Endodermal cell (in vitro differentiated cells): ENCODE measurements around the gene PBX2. TPM values are rescaled to one million over a fixed set of nuclear protein-coding genes. Genes with fewer than 3 reads are reported as not detected.

Experiments used
- DNase-seq: peaks from one replicate; pipeline ENCODE4 v3.0.0-alpha.2; 2017
- H3K27ac ChIP-seq: 2 replicates; pipeline ENCODE4 v1.5.1; 2013; ENCODE audit warnings: mild to moderate bottlenecking, low read depth, low read length, moderate library complexity
- H3K27me3 ChIP-seq: 2 replicates; pipeline ENCODE4 v1.6.1; 2013; ENCODE audit warnings: mild to moderate bottlenecking, low read length, moderate library complexity; ENCODE audit not compliant: insufficient read depth, control insufficient read depth, poor library complexity, severe bottlenecking
- H3K36me3 ChIP-seq: 2 replicates; pipeline ENCODE4 v1.7.0; 2013; ENCODE audit warnings: mild to moderate bottlenecking, low read length, moderate library complexity; ENCODE audit not compliant: control insufficient read depth, insufficient read depth
- H3K4me1 ChIP-seq: one replicate; pipeline ENCODE4 v1.7.0; 2013; ENCODE audit warnings: low read length; ENCODE audit not compliant: control insufficient read depth, insufficient read depth
- H3K4me3 ChIP-seq: 2 replicates; pipeline ENCODE4 v1.5.1; 2013; ENCODE audit warnings: mild to moderate bottlenecking, low read length, moderate library complexity
- H3K9ac ChIP-seq: 2 replicates; pipeline ENCODE4 v1.6.1; 2013; ENCODE audit warnings: mild to moderate bottlenecking, low read length, moderate library complexity; ENCODE audit not compliant: poor library complexity, severe bottlenecking; ENCODE audit errors: extremely low read depth
- H3K9me3 ChIP-seq: 2 replicates; pipeline ENCODE4 v1.6.1; 2013; ENCODE audit warnings: mild to moderate bottlenecking, low read length, moderate library complexity; ENCODE audit not compliant: control insufficient read depth
- H3K27ac Mint-ChIP-seq: 2 replicates; pipeline ENCODE4 v1.8.0; 2020; ENCODE audit warnings: mixed read lengths
- H3K27me3 Mint-ChIP-seq: 2 replicates; pipeline ENCODE4 v1.8.0; 2021; ENCODE audit warnings: mild to moderate bottlenecking, mixed read lengths; ENCODE audit not compliant: insufficient read depth
- H3K36me3 Mint-ChIP-seq: 2 replicates; pipeline ENCODE4 v1.8.0; 2020; ENCODE audit warnings: low read depth, mixed read lengths
- H3K4me1 Mint-ChIP-seq: 2 replicates; pipeline ENCODE4 v1.8.0; 2020; ENCODE audit warnings: mixed read lengths
- H3K4me3 Mint-ChIP-seq: 2 replicates; pipeline ENCODE4 v1.8.0; 2020; ENCODE audit warnings: mild to moderate bottlenecking, moderate library complexity, mixed read lengths
- H3K9me3 Mint-ChIP-seq: 2 replicates; pipeline ENCODE4 v1.8.0; 2020; ENCODE audit warnings: mild to moderate bottlenecking, mixed read lengths
- WGBS, 2 experiments: methylation state at CpG; one replicate each; pipeline versions ENCODE4 v1.1.5 to v1.1.7; 2013; ENCODE audit warnings: missing lambda C conversion rate in 2 of 2, mixed read lengths in 1 of 2; ENCODE audit not compliant: insufficient coverage in 1 of 2, insufficient read length in 1 of 2; 5-methylcytosine and 5-hydroxymethylcytosine counted together
- total RNA-seq, 2 donors: library from RNA; stranded (reverse); fragmentation: NEBNext Ultra II Directional in 1 of 2; extraction: Animal tissue kit (Norgen Biotek cat#: 25700) in 1 of 2; gene quantifications; 2 replicates in 1 of 2; 3 replicates in 1 of 2; pipeline ENCODE4 v1.2.1, GENCODE V29; 2021
- TF ChIP-seq, protein P1 (sequence below): fragments of 200-600 bp; sonication (generic); conservative IDR thresholded peaks from 2 replicates; pipeline ENCODE4 v1.5.0; 2021; ENCODE audit warnings: antibody characterized with exemption, mild to moderate bottlenecking

Gene PBX2
- total RNA-seq, 2 donors from 2014 or later = 246 to 263 TPM

DNA sequence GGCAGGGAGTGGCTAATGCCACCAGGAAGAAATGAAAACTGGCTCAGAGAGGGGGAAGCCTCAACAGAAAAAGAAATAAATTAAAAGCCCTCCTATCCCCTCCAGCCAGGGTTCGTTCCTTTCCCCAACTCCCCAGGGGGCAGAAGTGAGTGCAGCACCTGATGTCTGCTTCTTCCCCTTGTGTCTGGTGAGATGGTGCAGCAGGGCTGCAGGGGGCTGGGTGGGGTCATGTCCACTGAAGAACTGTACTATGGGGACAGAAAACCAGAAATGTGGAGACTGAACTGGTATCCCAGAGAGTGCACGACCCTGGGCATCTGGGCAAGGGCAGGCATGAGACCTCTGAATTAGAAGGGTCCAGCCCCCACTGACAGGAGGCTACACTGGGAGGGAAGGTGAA, 21.7 kb downstream of the PBX2 start:
- Mint-ChIP-seq H3K27me3 (no peaks in the 10 kb centered on the region), H3K9me3 (no peaks in the 10 kb centered on the region), H3K4me3 (peak overlapping the region; percentile 40), H3K36me3 (peaks cover 68% of the 10 kb centered on the region), H3K27ac (peak overlapping the region; percentile 96), H3K4me1 (peaks cover 52% of the 10 kb centered on the region)
- no peak for DNase-seq
- H3K4me1 ChIP-seq = peaks cover 26% of the 10 kb centered on the region
- peak overlapping the region; percentile 33 for H3K27ac ChIP-seq
- WGBS, 2 experiments = 71 to 100% methylated on average over 1 to 2 of the region's 2 CpGs
- no peaks in the 10 kb centered on the region for H3K9me3 ChIP-seq
- peak overlapping the region; percentile 21 for H3K4me3 ChIP-seq
- TF ChIP-seq, protein P1, sequence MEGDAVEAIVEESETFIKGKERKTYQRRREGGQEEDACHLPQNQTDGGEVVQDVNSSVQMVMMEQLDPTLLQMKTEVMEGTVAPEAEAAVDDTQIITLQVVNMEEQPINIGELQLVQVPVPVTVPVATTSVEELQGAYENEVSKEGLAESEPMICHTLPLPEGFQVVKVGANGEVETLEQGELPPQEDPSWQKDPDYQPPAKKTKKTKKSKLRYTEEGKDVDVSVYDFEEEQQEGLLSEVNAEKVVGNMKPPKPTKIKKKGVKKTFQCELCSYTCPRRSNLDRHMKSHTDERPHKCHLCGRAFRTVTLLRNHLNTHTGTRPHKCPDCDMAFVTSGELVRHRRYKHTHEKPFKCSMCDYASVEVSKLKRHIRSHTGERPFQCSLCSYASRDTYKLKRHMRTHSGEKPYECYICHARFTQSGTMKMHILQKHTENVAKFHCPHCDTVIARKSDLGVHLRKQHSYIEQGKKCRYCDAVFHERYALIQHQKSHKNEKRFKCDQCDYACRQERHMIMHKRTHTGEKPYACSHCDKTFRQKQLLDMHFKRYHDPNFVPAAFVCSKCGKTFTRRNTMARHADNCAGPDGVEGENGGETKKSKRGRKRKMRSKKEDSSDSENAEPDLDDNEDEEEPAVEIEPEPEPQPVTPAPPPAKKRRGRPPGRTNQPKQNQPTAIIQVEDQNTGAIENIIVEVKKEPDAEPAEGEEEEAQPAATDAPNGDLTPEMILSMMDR = no peak
- H3K9ac ChIP-seq = no peak overlapping the region
- no peaks in the 10 kb centered on the region for H3K27me3 ChIP-seq
- H3K36me3 ChIP-seq = peaks cover 66% of the 10 kb centered on the region

DNA sequence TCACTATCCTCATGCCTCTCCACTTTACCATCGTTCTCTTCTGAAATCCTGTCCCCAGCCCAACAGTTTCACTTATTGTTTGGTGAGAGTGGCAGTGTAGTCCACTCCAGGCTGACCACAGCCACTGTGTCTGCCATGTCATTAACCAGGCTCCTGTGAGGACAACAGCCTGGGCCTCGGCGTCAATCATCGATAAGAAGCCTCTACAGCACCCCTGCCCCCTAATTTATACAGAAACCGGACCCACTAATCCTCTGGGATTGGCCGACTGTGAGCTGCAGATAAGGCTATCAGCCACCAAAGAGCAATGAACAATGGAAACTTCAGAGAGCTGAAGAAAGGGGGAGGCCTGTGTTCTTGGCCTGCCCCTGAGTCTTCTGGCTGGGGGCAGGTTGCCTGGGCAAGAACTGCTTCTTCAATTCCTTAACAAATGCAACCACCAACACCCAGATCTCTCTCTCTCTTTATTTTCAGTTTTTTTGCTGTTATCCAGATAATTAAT, 22.2 kb downstream of the PBX2 start:
- peak; percentile 72 for DNase-seq
- Histone ChIP-seq H3K9me3 (no peaks in the 10 kb centered on the region), H3K27me3 (no peaks in the 10 kb centered on the region), H3K4me3 (peak overlapping the region; percentile 21), H3K9ac (no peak overlapping the region), H3K36me3 (peaks cover 71% of the 10 kb centered on the region), H3K27ac (peak overlapping the region; percentile 50), H3K4me1 (peaks cover 26% of the 10 kb centered on the region)
- TF ChIP-seq, protein P1 = no peak
- H3K9me3 Mint-ChIP-seq = no peaks in the 10 kb centered on the region
- peaks cover 72% of the 10 kb centered on the region for H3K36me3 Mint-ChIP-seq
- H3K27ac Mint-ChIP-seq = peak overlapping the region; percentile 96
- WGBS, 2 experiments = 63 to 80% methylated on average over 2 to 6 of the region's 6 CpGs
- H3K4me1 Mint-ChIP-seq = peaks cover 48% of the 10 kb centered on the region
- peak overlapping the region; percentile 40 for H3K4me3 Mint-ChIP-seq
- no peaks in the 10 kb centered on the region for H3K27me3 Mint-ChIP-seq

- H3K27me3 Mint-ChIP-seq = no peaks in the 10 kb centered on the region
- TF ChIP-seq, protein P1 = no peak
- H3K9me3 Mint-ChIP-seq = no peaks in the 10 kb centered on the region
- peaks cover 45% of the 10 kb centered on the region for H3K4me1 Mint-ChIP-seq
- WGBS, 2 experiments = 94 to 96% methylated on average over 29 to 32 of the region's 32 CpGs
- Histone ChIP-seq H3K9me3 (no peaks in the 10 kb centered on the region), H3K9ac (no peak overlapping the region), H3K4me1 (peaks cover 26% of the 10 kb centered on the region), H3K27ac (peak overlapping the region; percentile 50), H3K36me3 (peaks cover 75% of the 10 kb centered on the region), H3K4me3 (no peak overlapping the region), H3K27me3 (no peaks in the 10 kb centered on the region)
- H3K36me3 Mint-ChIP-seq = peaks cover 77% of the 10 kb centered on the region
- H3K4me3 Mint-ChIP-seq = peak overlapping the region; percentile 40
- H3K27ac Mint-ChIP-seq = peak overlapping the region; percentile 96
- DNase-seq = no peak
These were observed 22.7 kb downstream of the PBX2 start for GRCh38 chr6:32167154-32167760.
